Kidney (tissue), 14 donors: Measurements from ENCODE around the gene GRIK1. TPM values are rescaled to one million over a fixed set of nuclear protein-coding genes. Genes with fewer than 3 reads are reported as not detected.

Experiments used
- DNase-seq, 5 donors: peaks; one replicate each; pipeline ENCODE4 v3.0.0-alpha.2; 2013 to 2020
- FAIRE-seq: peaks from 2 replicates; lab custom pipeline; 2012; peaks lifted over from hg19 to GRCh38; lab: Jason Lieb, UNC
- H3K27ac ChIP-seq, 2 donors: one replicate each; pipeline ENCODE4 v1.7.0; 2013; ENCODE audit warnings: low read depth in 2 of 2, low read length in 2 of 2, inconsistent platforms in 1 of 2
- H3K27me3 ChIP-seq: one replicate; pipeline ENCODE4 v1.7.1; 2013; ENCODE audit warnings: low read length, inconsistent platforms; ENCODE audit not compliant: control insufficient read depth, insufficient read depth
- H3K36me3 ChIP-seq, 3 donors: one replicate each; pipeline versions ENCODE4 v1.7.0 to v1.7.1; 2013; ENCODE audit warnings: low read length in 3 of 3, control low read depth in 1 of 3, inconsistent platforms in 1 of 3; ENCODE audit not compliant: insufficient read depth in 3 of 3, control insufficient read depth in 2 of 3
- H3K4me1 ChIP-seq, 3 donors: one replicate each; pipeline versions ENCODE4 v1.7.0 to v1.7.1; 2013; ENCODE audit warnings: low read length in 3 of 3, inconsistent platforms in 1 of 3, low read depth in 1 of 3; ENCODE audit not compliant: control insufficient read depth in 2 of 3, insufficient read depth in 2 of 3
- H3K4me3 ChIP-seq, 3 donors: one replicate each; pipeline versions ENCODE4 v1.7.0 to v1.8.1; 2013; ENCODE audit warnings: low read length in 3 of 3, control low read depth in 1 of 3, inconsistent platforms in 1 of 3
- H3K9ac ChIP-seq, 3 donors: one replicate each; pipeline versions ENCODE4 v1.7.0 to v1.7.1; 2013; ENCODE audit warnings: low read length in 3 of 3, control low read depth in 1 of 3, inconsistent platforms in 1 of 3
- H3K9me3 ChIP-seq, 3 donors: one replicate each; pipeline versions ENCODE4 v1.7.0 to v1.7.1; 2013; ENCODE audit warnings: low read length in 3 of 3, control low read depth in 1 of 3, inconsistent platforms in 1 of 3; ENCODE audit not compliant: control insufficient read depth in 2 of 3, insufficient read depth in 1 of 3
- CTCF ChIP-seq: IDR thresholded peaks from 3 replicates; pipeline ENCODE4 v1.5.1; 2012; ENCODE audit warnings: mild to moderate bottlenecking, moderate library complexity, borderline replicate concordance; ENCODE audit not compliant: insufficient read depth; ENCODE audit errors: extremely low read depth
- intact Hi-C: fragments of 100-400 bp; cut with DNase I; formaldehyde crosslinking; loops from one replicate; pipeline ENCODE4 v1.11.1; 2022
- polyA plus RNA-seq: library from polyadenylated mRNA; stranded (reverse); fragments of 350-450 nt; fragmentation: Illumina TruSeq; extraction: RNeasy Lipid Tissue Mini Kit (QIAGEN cat#74804); gene quantifications from one replicate; pipeline ENCODE4 v1.2.3, GENCODE V29; 2014; ENCODE audit warnings: low read depth, low replicate concordance; ENCODE audit not compliant: insufficient read depth
- total RNA-seq: library from RNA; stranded (reverse); fragmentation: NEBNext Ultra II Directional; extraction: Animal tissue kit (Norgen Biotek cat#: 25700); gene quantifications from one replicate; pipeline ENCODE4 v1.2.1, GENCODE V29; 2021
- donor health status: control.
- donor health status: control.
- donor health status: control.
- donor health status: control.
- donor health status: control.
- donor health status: DM: yes; HTN: yes; CAD: no.
- donor health status: Normal renal cell carcinoma (clear cell type).

GRIK1 gene
- total and polyA plus RNA-seq, 2 donors from 2014 or later = not detected

DNA sequence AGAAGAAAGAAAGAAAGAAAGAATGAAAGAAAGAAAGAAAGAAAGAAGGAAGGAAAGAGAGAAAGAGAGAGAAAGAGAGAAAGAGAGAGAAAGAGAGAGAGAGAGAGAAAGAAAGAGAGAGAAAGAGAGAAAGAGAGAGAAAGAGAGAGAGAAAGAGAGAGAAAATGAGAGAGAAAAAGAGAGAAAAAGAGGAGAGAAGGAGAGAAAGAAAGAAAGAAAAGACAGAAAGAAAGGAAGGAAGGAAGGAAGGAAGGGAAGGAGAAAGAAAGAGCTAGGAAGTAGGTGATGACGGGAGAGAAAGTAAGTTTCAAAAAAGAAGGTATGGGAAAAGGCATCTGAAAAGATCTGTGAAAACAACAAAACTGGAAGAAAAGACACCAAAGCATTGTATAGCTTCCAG is 72.0 kb downstream of the GRIK1 start:
- H3K27me3 ChIP-seq = no peaks in the 10 kb centered on the region
- no peak for TF ChIP-seq CTCF
- no peak for FAIRE-seq
- no peaks in the 10 kb centered on the region for H3K36me3 ChIP-seq
- intact Hi-C loops = no loop called here
- no peaks in the 10 kb centered on the region for H3K4me1 ChIP-seq
- DNase-seq = no peak
- no peak overlapping the region for H3K9ac ChIP-seq
- no peaks in the 10 kb centered on the region for H3K9me3 ChIP-seq
- H3K4me3 ChIP-seq = no peak overlapping the region
- H3K27ac ChIP-seq = no peak overlapping the region

DNA sequence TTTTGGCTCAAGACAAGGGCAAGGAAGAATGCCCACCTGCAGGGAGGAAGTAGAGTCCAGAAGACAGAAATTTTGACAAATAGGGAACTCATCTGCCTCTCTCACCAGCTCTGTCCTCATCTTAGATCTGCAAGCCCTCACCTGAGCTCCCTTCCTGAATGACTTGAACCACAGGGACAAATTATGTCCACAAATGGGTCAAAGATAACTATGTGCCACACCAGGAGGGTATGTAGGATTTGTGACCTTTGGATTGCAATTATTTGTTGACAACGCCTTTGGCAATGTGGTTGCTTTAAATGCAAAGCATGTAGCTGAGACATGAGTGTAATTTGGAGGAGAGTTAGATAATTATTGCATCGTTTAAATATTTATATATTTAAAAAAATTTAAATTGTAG is 79.5 kb downstream of the GRIK1 start:
- no peak for FAIRE-seq
- Histone ChIP-seq H3K27ac (no peak overlapping the region), H3K9ac (no peak overlapping the region), H3K4me3 (no peak overlapping the region), H3K9me3 (no peaks in the 10 kb centered on the region), H3K27me3 (no peaks in the 10 kb centered on the region), H3K36me3 (no peaks in the 10 kb centered on the region), H3K4me1 (no peaks in the 10 kb centered on the region)
- intact Hi-C loops = no loop called here
- DNase-seq = peak in 1 of 5 donors; percentile 11
- no peak for TF ChIP-seq CTCF

- Histone ChIP-seq H3K9me3 (no peaks in the 10 kb centered on the region), H3K4me3 (no peak overlapping the region), H3K4me1 (no peaks in the 10 kb centered on the region), H3K27me3 (no peaks in the 10 kb centered on the region), H3K9ac (no peak overlapping the region), H3K27ac (no peak overlapping the region), H3K36me3 (no peaks in the 10 kb centered on the region)
- intact Hi-C loops = loop anchor here (10.0 kb wide), 1 partner anchor 382 kb away; no protein-coding TSS in a partner anchor
- FAIRE-seq (no peak), DNase-seq (no peak)
- no peak for TF ChIP-seq CTCF
These were observed 82.6 kb downstream of the GRIK1 start for GRCh38 chr21:29857150-29857549.

DNA sequence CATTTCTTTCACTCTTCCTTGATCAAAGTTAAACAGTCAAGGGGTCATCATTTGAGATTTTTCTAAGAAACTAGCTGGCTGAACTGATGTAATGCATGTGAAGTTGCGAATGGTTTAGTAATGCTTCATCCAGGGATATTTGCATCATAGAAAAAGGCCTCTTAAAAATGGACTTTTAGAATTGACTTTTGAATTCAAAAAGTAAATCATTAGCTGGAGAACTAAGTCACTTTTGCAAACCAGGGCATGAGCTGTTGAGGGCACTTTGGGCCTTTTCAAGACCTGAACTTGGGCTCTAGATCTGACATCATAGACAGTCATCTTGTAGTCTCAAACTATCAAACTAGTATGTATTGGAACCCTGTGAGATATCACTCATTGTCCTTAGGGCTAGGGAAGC is 85.0 kb downstream of the GRIK1 start:
- Histone ChIP-seq H3K4me1 (no peaks in the 10 kb centered on the region), H3K36me3 (no peaks in the 10 kb centered on the region), H3K27me3 (no peaks in the 10 kb centered on the region), H3K9me3 (no peaks in the 10 kb centered on the region), H3K27ac (no peak overlapping the region), H3K9ac (no peak overlapping the region), H3K4me3 (no peak overlapping the region)
- FAIRE-seq = no peak
- DNase-seq = no peak
- intact Hi-C loops = loop anchor here (10.0 kb wide), 1 partner anchor 380 kb away; no protein-coding TSS in a partner anchor
- no peak for TF ChIP-seq CTCF
